Endothelial cell of umbilical vein (primary cell): ENCODE measurements around the gene TBL1Y. TPM values are rescaled to one million over a fixed set of nuclear protein-coding genes. Genes with fewer than 3 reads are reported as not detected.

Source experiments
- BruUV-seq: library from RNA; stranded (reverse); fragments of 400-500 nt; replicated peaks from 2 replicates; lab custom pipeline; 2021; lab: Mats Ljungman, UMichigan
- CTCF ChIA-PET: fragments of 300-600, 350-600 bp; sonication (Branson Sonifier 250); formaldehyde crosslinking; loops from one replicate; lab custom pipeline; 2021; ENCODE audit warnings: antibody characterized with exemption, inconsistent platforms; lab: Charles Lee
- POLR2A ChIA-PET: fragments of 300-600, 350-600 bp; sonication (Branson Sonifier 250); formaldehyde crosslinking; loops from one replicate; lab custom pipeline; 2021; ENCODE audit warnings: antibody characterized with exemption, inconsistent platforms; lab: Charles Lee
- DNase-seq: peaks from one replicate; pipeline ENCODE4 v3.0.0-alpha.2; 2011; ENCODE audit warnings: low read depth, low spot score
- FAIRE-seq: peaks from 2 replicates; lab custom pipeline; 2011; peaks lifted over from hg19 to GRCh38; lab: Jason Lieb, UNC
- H2AFZ ChIP-seq: 2 replicates; pipeline ENCODE4 v1.6.0; 2012; ENCODE audit warnings: low read depth, low read length, control low read depth, inconsistent platforms
- H3K27ac ChIP-seq: 2 replicates; pipeline ENCODE4 v1.5.1; 2011; ENCODE audit warnings: low read depth, mild to moderate bottlenecking, control low read depth, low read length, moderate library complexity; ENCODE audit not compliant: insufficient read depth
- H3K27me3 ChIP-seq, 2 experiments: 2 replicates each; pipeline versions ENCODE4 v1.6.0 to v1.6.1; 2011; ENCODE audit warnings: low read length in 2 of 2, mixed read lengths in 1 of 2; ENCODE audit not compliant: control insufficient read depth in 2 of 2, insufficient read depth in 2 of 2
- H3K36me3 ChIP-seq, 2 experiments: 2 replicates in 1 of 2; 3 replicates in 1 of 2; pipeline ENCODE4 v1.5.1; 2011; ENCODE audit warnings: low read length in 2 of 2, mild to moderate bottlenecking in 1 of 2, moderate library complexity in 1 of 2; ENCODE audit not compliant: control insufficient read depth in 2 of 2, insufficient read depth in 2 of 2; ENCODE audit errors: extremely low read depth in 1 of 2
- H3K4me1 ChIP-seq: 3 replicates; pipeline ENCODE4 v1.5.1; 2011; ENCODE audit warnings: mild to moderate bottlenecking, low read length; ENCODE audit not compliant: control insufficient read depth, insufficient read depth; ENCODE audit errors: extremely low read depth
- H3K4me2 ChIP-seq: 2 replicates; pipeline ENCODE4 v1.6.1; 2011; ENCODE audit warnings: low read length, control low read depth, mixed read lengths; ENCODE audit not compliant: insufficient read depth
- H3K4me3 ChIP-seq, 3 experiments: fragments of 200-600 bp in 1 of 3; sonication (generic), shearing (Covaris generic) in 1 of 3; replicated peaks in 1 of 3; 2 replicates each; pipeline ENCODE4 v1.5.1; 2011 to 2016; ENCODE audit warnings: control low read depth in 3 of 3, low read length in 3 of 3, mild to moderate bottlenecking in 2 of 3, inconsistent platforms in 1 of 3, low read depth in 1 of 3, moderate library complexity in 1 of 3; ENCODE audit not compliant: insufficient read depth in 1 of 3
- H3K79me2 ChIP-seq: 2 replicates; pipeline ENCODE4 v1.6.0; 2012; ENCODE audit warnings: low read length, inconsistent platforms; ENCODE audit not compliant: control insufficient read depth, insufficient read depth
- H3K9ac ChIP-seq: replicated peaks from 2 replicates; pipeline ENCODE3; 2011; ENCODE audit warnings: low read length, control low read depth; ENCODE audit not compliant: insufficient read depth; ENCODE audit errors: extremely low read depth
- H3K9me1 ChIP-seq: replicated peaks from 3 replicates; pipeline ENCODE4 v1.6.0; 2011; ENCODE audit warnings: mild to moderate bottlenecking, low read length; ENCODE audit not compliant: control insufficient read depth, insufficient read depth; ENCODE audit errors: extremely low read depth
- H3K9me3 ChIP-seq: replicated peaks from 2 replicates; pipeline ENCODE4 v1.5.1; 2012; ENCODE audit warnings: low read length, inconsistent platforms; ENCODE audit not compliant: control insufficient read depth, insufficient read depth
- H4K20me1 ChIP-seq: replicated peaks from 2 replicates; pipeline ENCODE3; 2011; ENCODE audit warnings: mild to moderate bottlenecking, low read length; ENCODE audit not compliant: control insufficient read depth, insufficient read depth; ENCODE audit errors: extremely low read depth
- CTCF ChIP-seq, 2 donors: IDR thresholded peaks; 1 replicate in 1 of 2; 2 replicates in 1 of 2; pipeline ENCODE4 v1.5.1; 2011; ENCODE audit warnings: low read length in 2 of 2, mild to moderate bottlenecking in 2 of 2, moderate library complexity in 2 of 2, control low read depth in 1 of 2, inconsistent platforms in 1 of 2, low read depth in 1 of 2; ENCODE audit not compliant: insufficient read depth in 1 of 2; ENCODE audit errors: extremely low read depth in 1 of 2
- EZH2 ChIP-seq: IDR thresholded peaks from 2 replicates; pipeline ENCODE4 v1.6.1; 2012; ENCODE audit warnings: borderline replicate concordance, low read depth, mild to moderate bottlenecking, moderate library complexity, low read length, inconsistent platforms; ENCODE audit not compliant: severe bottlenecking
- FOS ChIP-seq: IDR thresholded peaks from 2 replicates; pipeline ENCODE4 v1.6.1; 2011; ENCODE audit warnings: mild to moderate bottlenecking, low read length, moderate library complexity, borderline replicate concordance; ENCODE audit not compliant: insufficient read depth
- GATA2 ChIP-seq: IDR thresholded peaks from 2 replicates; pipeline ENCODE4 v1.7.0; 2011; ENCODE audit warnings: low read depth, mild to moderate bottlenecking, moderate library complexity, mixed read lengths, low read length; ENCODE audit not compliant: insufficient read length, insufficient read depth
- JUN ChIP-seq: IDR thresholded peaks from 2 replicates; pipeline ENCODE4 v1.6.1; 2011; ENCODE audit warnings: borderline replicate concordance, low read depth; ENCODE audit not compliant: insufficient read length, insufficient read depth
- MYC ChIP-seq: IDR thresholded peaks from one replicate; pipeline ENCODE4 v1.6.1; 2011; ENCODE audit warnings: mild to moderate bottlenecking, low read depth, low read length
- POLR2A ChIP-seq: IDR thresholded peaks from 2 replicates; pipeline ENCODE4 v1.6.1; 2012; ENCODE audit warnings: low read depth, mild to moderate bottlenecking, control low read depth, low read length
- POLR2AphosphoS5 ChIP-seq: IDR thresholded peaks from 2 replicates; pipeline ENCODE4 v1.6.1; 2012; ENCODE audit warnings: low read depth, mild to moderate bottlenecking, control low read depth, low read length, moderate library complexity; ENCODE audit not compliant: insufficient read depth
- dilution Hi-C: fragments of 300-500 bp; cut with MboI; formaldehyde crosslinking; loops from one replicate; pipeline ENCODE4 v1.15.0; 2019; ENCODE audit warnings: low sequenced_read_pairs; ENCODE audit not compliant: extremely low pct_ligation_motif_present
- intact Hi-C: fragments of 100-400 bp; cut with micrococcal nuclease; formaldehyde crosslinking; loops from one replicate; pipeline ENCODE4 v1.10.0; 2022
- polyA plus RNA-seq, 4 experiments: library from polyadenylated mRNA; depleted of rRNA in 3 of 4; stranded (reverse) in 3 of 4; unstranded in 1 of 4; fragments of >200 nt; gene quantifications; 2 replicates each; pipeline versions ENCODE4 v1.2.1 to v1.2.3, GENCODE V29; 2011 to 2012; ENCODE audit warnings: missing spikeins in 1 of 4
- total RNA-seq: library from RNA; stranded (reverse); gene quantifications from 2 replicates; pipeline ENCODE4 v1.2.3, GENCODE V29; 2021
- TF ChIP-seq, protein P1 (sequence below): IDR thresholded peaks from 2 replicates; pipeline ENCODE4 v1.6.1; 2011; ENCODE audit not compliant: insufficient read depth, insufficient read length

TBL1Y gene
- total and polyA plus RNA-seq, 2 donors (not counting 3 experiments of a cell fraction or from before 2014, with no cell fraction given): not detected

GRCh38 chrY:6977783-6978182 is 67.3 kb downstream of the TBL1Y start:
- no peak for FAIRE-seq
- no peak overlapping the region for H3K9ac ChIP-seq
- dilution Hi-C loops: no loop called here

DNA sequence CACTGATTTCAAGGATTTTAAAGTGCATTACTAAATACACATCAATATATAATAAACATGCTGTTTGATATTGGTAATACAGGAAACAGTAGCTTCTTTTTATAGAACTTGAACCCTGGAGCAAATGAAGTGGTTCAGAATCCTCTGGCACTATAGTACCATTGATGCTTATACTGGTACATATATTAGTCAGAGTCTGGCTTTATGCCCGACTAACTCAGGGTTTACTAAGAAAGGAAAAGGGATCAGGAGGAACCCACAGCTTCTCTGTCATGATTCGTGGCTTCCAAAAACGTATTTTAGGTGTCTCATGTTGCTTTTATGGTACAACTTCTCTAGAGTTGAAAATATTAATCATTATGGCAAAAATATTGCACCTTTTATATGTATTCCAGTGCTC is 72.7 kb downstream of the TBL1Y start:
- POLR2A ChIA-PET: no interaction called here
- CTCF ChIA-PET: no interaction called here
- H3K9me3 ChIP-seq: no peaks in the 10 kb centered on the region
- DNase-seq (no peak), FAIRE-seq (no peak)
- intact Hi-C loops (no loop called here), dilution Hi-C loops (no loop called here)
- BruUV-seq: no TSS peak
- H4K20me1 ChIP-seq: no peaks in the 10 kb centered on the region
- no peaks in the 10 kb centered on the region for H3K79me2 ChIP-seq
- H3K4me1 ChIP-seq: no peaks in the 10 kb centered on the region
- H3K36me3 ChIP-seq: no peaks in the 10 kb centered on the region
- no peaks in the 10 kb centered on the region for H3K9me1 ChIP-seq
- H3K27ac ChIP-seq: no peak overlapping the region
- no peak overlapping the region for H3K4me2 ChIP-seq
- no peak overlapping the region for H3K9ac ChIP-seq
- H3K4me3 ChIP-seq: no peak overlapping the region
- TF ChIP-seq, protein P1, sequence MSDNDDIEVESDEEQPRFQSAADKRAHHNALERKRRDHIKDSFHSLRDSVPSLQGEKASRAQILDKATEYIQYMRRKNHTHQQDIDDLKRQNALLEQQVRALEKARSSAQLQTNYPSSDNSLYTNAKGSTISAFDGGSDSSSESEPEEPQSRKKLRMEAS: no peak
- TF ChIP-seq POLR2AphosphoS5 (no peak), MYC (no peak), POLR2A (no peak), FOS (no peak), JUN (no peak), CTCF (IDR thresholded peaks at IDR 0.05; ENCODE audit: extremely low read depth in 1 of 2, insufficient read depth in 1 of 2, low read depth in 1 of 2, low read length in 2 of 2) (no peak), GATA2 (no peak), EZH2 (no peak)
- no peak overlapping the region for H2AFZ ChIP-seq
- no peaks in the 10 kb centered on the region for H3K27me3 ChIP-seq

More at GRCh38 chrY:6977783-6978182, 67.3 kb downstream of the TBL1Y start:
- no peaks in the 10 kb centered on the region for H3K9me3 ChIP-seq
- no peak overlapping the region for H3K4me3 ChIP-seq
- no peaks in the 10 kb centered on the region for H3K4me1 ChIP-seq
- CTCF ChIA-PET: no interaction called here
- no peaks in the 10 kb centered on the region for H3K79me2 ChIP-seq
- no peaks in the 10 kb centered on the region for H3K9me1 ChIP-seq
- no peak for DNase-seq
- intact Hi-C loops: no loop called here
- no peak for TF ChIP-seq GATA2
- no peak overlapping the region for H2AFZ ChIP-seq
- no TSS peak for BruUV-seq
- H3K4me2 ChIP-seq: no peak overlapping the region
- no peaks in the 10 kb centered on the region for H3K27me3 ChIP-seq
- H4K20me1 ChIP-seq: no peaks in the 10 kb centered on the region
- H3K36me3 ChIP-seq: no peaks in the 10 kb centered on the region
- H3K27ac ChIP-seq: no peak overlapping the region
- POLR2A ChIA-PET: no interaction called here
